Spleen (tissue), 7 donors: ENCODE measurements around the gene RALGAPA1.

Source experiments
- POLR2A ChIP-seq, 3 donors: fragments of 450-650 bp; IDR thresholded peaks; one replicate each; pipeline ENCODE4 v1.5.1; 2017; ENCODE audit warnings: antibody characterized with exemption in 3 of 3, mild to moderate bottlenecking in 1 of 3
- POLR2AphosphoS5 ChIP-seq, 3 donors: sonication (generic); formaldehyde crosslinking; IDR thresholded peaks; one replicate each; pipeline ENCODE4 v1.5.1; 2017; ENCODE audit warnings: antibody characterized with exemption in 3 of 3
- TF ChIP-seq, protein P1 (sequence below), 11 experiments: fragments of 200-600 bp in 7 of 11; fragments of 450-650 bp in 4 of 11; sonication (generic) in 4 of 11; IDR thresholded peaks in 8 of 11; conservative IDR thresholded peaks in 3 of 11; 1 replicate in 7 of 11; 2 replicates in 4 of 11; pipeline versions ENCODE4 v1.4.0 to v1.8.0; 2016 to 2021; ENCODE audit warnings: antibody characterized with exemption in 11 of 11, inconsistent platforms in 4 of 11, mild to moderate bottlenecking in 1 of 11
- donor health status: DM: no; HTN: no; CAD: no; lungs with moderate emphysema.
- donor health status: DM: no; HTN: no; CAD: no.
- donor health status: DM: no; HTN: no; CAD: no.

DNA sequence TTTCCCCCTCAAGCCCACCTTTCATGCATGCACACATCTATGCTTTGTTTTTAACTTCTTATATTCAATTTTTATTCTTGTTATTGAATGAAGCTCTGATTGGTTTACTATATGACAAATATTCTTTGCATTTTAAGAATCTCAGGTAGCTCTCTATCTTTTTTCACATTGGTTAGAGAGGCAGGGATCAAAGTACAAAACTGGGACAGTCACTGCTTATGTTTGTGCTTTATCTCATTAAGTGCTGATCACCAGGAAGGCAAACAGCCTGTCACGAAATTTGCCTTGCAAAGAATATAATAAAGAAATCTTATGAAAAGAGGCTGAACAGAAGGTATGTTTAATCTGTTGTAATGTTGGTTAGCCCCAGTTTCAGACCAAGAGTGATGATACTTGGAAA, 304.8 kb downstream of the RALGAPA1 start:
- TF ChIP-seq POLR2A (IDR thresholded peaks at IDR 0.05) (no peak), POLR2AphosphoS5 (IDR thresholded peaks at IDR 0.05) (no peak)
- TF ChIP-seq, protein P1, sequence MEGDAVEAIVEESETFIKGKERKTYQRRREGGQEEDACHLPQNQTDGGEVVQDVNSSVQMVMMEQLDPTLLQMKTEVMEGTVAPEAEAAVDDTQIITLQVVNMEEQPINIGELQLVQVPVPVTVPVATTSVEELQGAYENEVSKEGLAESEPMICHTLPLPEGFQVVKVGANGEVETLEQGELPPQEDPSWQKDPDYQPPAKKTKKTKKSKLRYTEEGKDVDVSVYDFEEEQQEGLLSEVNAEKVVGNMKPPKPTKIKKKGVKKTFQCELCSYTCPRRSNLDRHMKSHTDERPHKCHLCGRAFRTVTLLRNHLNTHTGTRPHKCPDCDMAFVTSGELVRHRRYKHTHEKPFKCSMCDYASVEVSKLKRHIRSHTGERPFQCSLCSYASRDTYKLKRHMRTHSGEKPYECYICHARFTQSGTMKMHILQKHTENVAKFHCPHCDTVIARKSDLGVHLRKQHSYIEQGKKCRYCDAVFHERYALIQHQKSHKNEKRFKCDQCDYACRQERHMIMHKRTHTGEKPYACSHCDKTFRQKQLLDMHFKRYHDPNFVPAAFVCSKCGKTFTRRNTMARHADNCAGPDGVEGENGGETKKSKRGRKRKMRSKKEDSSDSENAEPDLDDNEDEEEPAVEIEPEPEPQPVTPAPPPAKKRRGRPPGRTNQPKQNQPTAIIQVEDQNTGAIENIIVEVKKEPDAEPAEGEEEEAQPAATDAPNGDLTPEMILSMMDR (IDR thresholded peaks at IDR 0.05 in 8 of 11, conservative IDR thresholded peaks at IDR 0.05 in 3 of 11), result no peak
